ENCODE results near the gene RAB3A. TPM values are rescaled to one million over a fixed set of nuclear protein-coding genes. Genes with fewer than 3 reads are reported as not detected.

The RAB3A gene
- total RNA-seq, 1 experiment from 2014 or later, result 4.0 TPM

DNA sequence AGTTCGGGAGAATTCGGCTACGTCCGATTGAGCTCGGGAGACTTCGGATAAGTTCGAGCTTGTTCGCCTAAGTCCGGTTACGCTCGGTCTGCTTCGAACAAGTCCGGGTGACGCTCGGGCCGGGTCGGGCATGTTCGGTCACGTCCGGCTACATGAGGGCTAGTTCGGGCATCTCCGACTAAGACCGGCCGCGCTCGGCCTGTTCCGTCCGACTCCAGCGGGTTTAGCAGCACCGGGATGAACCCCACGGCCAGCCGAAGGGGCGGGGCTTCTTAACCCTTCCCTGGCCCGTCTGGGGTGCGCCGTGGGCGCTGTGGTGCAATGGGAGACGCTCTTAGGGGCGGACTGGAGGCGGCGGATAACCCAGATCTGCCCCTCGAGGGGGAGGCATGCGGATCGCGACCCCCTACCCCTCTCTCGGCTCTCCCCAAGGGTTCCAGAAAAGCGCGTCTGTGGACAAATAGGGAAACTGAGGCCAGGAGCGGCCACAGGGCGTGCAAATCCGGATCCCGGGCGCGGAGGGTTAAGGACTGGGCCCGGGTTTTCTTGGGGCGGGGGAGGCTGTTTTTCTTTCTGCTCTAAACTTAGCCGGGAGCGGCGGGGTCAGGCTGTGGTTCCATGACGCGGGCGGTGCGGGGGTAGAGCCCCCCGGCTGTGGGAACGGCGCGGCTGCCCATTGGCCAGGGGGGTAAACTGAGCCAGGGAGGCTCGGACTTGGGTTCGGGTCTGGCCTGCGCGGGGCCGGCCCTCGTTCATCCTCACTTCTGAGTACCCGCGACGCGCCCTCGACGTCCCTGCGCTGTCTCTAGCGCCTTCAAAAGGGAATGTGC, 20.9 kb upstream of the RAB3A start:
- Histone ChIP-seq H3K9me2 (ENCODE audit: insufficient read depth) (no peaks in the 10 kb centered on the region), H3K36me3 (ENCODE audit: low read depth) (no peaks in the 10 kb centered on the region), H3K4me3 (peak overlapping the region; percentile 63), H3K27me3 (ENCODE audit: insufficient read depth, low read depth) (no peaks in the 10 kb centered on the region), H3K4me2 (peak overlapping the region; percentile 83), H3F3A (ENCODE audit: insufficient read depth, low read depth) (peaks cover 30% of the 10 kb centered on the region), H3K27ac (no peak overlapping the region), H3K79me2 (ENCODE audit: low read depth) (no peaks in the 10 kb centered on the region), H2AFZ (peak overlapping the region; percentile 90), H4K20me1 (ENCODE audit: insufficient read depth) (no peaks in the 10 kb centered on the region), H3K4me1 (replicated peaks; ENCODE audit: insufficient read depth) (0 out of 2 replicates have a peak, but pooled peaks cover 3% of the 10 kb centered on the region), H3K9me3 (ENCODE audit: insufficient read depth, low read depth) (no peaks in the 10 kb centered on the region)
- BruUV-seq (replicated peaks), result no TSS peak
- POLR2A ChIA-PET (ENCODE audit: unreplicated experiment), result interaction anchor here (0.5 to 1.0 kb wide), 9 partner anchors 9 to 826 kb away, joined by 3 to 14 read pairs (median 4); partner anchors contain the start of genes JUND and RAB3A
- DNase-seq, result peak; percentile 97 to 98
- TF ChIP-seq EZH2 (IDR thresholded peaks at IDR 0.05; ENCODE audit: low read depth), result no peak
- TF ChIP-seq, protein P1, sequence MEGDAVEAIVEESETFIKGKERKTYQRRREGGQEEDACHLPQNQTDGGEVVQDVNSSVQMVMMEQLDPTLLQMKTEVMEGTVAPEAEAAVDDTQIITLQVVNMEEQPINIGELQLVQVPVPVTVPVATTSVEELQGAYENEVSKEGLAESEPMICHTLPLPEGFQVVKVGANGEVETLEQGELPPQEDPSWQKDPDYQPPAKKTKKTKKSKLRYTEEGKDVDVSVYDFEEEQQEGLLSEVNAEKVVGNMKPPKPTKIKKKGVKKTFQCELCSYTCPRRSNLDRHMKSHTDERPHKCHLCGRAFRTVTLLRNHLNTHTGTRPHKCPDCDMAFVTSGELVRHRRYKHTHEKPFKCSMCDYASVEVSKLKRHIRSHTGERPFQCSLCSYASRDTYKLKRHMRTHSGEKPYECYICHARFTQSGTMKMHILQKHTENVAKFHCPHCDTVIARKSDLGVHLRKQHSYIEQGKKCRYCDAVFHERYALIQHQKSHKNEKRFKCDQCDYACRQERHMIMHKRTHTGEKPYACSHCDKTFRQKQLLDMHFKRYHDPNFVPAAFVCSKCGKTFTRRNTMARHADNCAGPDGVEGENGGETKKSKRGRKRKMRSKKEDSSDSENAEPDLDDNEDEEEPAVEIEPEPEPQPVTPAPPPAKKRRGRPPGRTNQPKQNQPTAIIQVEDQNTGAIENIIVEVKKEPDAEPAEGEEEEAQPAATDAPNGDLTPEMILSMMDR (conservative IDR thresholded peaks at IDR 0.05), result no peak
- intact Hi-C loops (cut with micrococcal nuclease; ENCODE audit: unreplicated experiment), result no loop called here
- CTCF ChIA-PET, result interaction anchor here (0.6 to 1.5 kb wide), 3 partner anchors 16 to 32 kb away, joined by 3 to 6 read pairs (median 4); partner anchors contain the start of gene MPV17L2

GRCh38 chr19:18223860-18224524, 20.1 kb upstream of the RAB3A start:
- peak; percentile 47 to 73 for DNase-seq
- intact Hi-C loops (cut with micrococcal nuclease; ENCODE audit: unreplicated experiment), result no loop called here
- no peaks in the 10 kb centered on the region for H3K9me3 ChIP-seq (ENCODE audit: insufficient read depth, low read depth)
- ChIA-PET CTCF (interaction anchor here (0.6 to 1.5 kb wide), 4 partner anchors 16 to 31 kb away, joined by 3 to 6 read pairs (median 4); partner anchors contain the start of gene MPV17L2), POLR2A (ENCODE audit: unreplicated experiment) (interaction anchor here (0.5 to 1.0 kb wide), 9 partner anchors 10 to 825 kb away, joined by 3 to 14 read pairs (median 4); partner anchors contain the start of genes JUND and RAB3A)
- H3K27ac ChIP-seq, result peak overlapping the region; percentile 40; the same call in 1 of the 2 replicates
- BruUV-seq (replicated peaks), result no TSS peak
- no peaks in the 10 kb centered on the region for H3K36me3 ChIP-seq (ENCODE audit: low read depth)
- H3K4me1 ChIP-seq (replicated peaks; ENCODE audit: insufficient read depth), result 0 out of 2 replicates have a peak, but pooled peaks cover 3% of the 10 kb centered on the region
- H3F3A ChIP-seq (ENCODE audit: insufficient read depth, low read depth), result peaks cover 23% of the 10 kb centered on the region
- peak overlapping the region; percentile 63 for H3K4me3 ChIP-seq
- H3K79me2 ChIP-seq (ENCODE audit: low read depth), result no peaks in the 10 kb centered on the region
- H3K9me2 ChIP-seq (ENCODE audit: insufficient read depth), result no peaks in the 10 kb centered on the region
- peak overlapping the region; percentile 90 for H2AFZ ChIP-seq
- H4K20me1 ChIP-seq (ENCODE audit: insufficient read depth), result no peaks in the 10 kb centered on the region
- H3K4me2 ChIP-seq, result peak overlapping the region; percentile 83
- no peaks in the 10 kb centered on the region for H3K27me3 ChIP-seq (ENCODE audit: insufficient read depth, low read depth)
- TF ChIP-seq, protein P1 (conservative IDR thresholded peaks at IDR 0.05), result no peak
- no peak for TF ChIP-seq EZH2 (IDR thresholded peaks at IDR 0.05; ENCODE audit: low read depth)
